OCI-LY1 (cell line): ENCODE measurements around the gene MAD1L1.

ENCODE experiments used
- EZH2 ChIP-seq: fragments of 200-600 bp; sonication (generic), shearing (Covaris generic); IDR thresholded peaks from 2 replicates; pipeline ENCODE4 v1.8.0; 2017; ENCODE audit warnings: borderline replicate concordance, mixed run types, mild to moderate bottlenecking, antibody characterized with exemption, low read length, moderate library complexity, mixed read lengths
- TF ChIP-seq, protein P1 (sequence below): fragments of 200-600 bp; sonication (generic), shearing (Covaris generic); IDR thresholded peaks from 2 replicates; pipeline ENCODE4 v1.5.1; 2017; ENCODE audit warnings: mild to moderate bottlenecking, antibody characterized with exemption, low read length, moderate library complexity, mixed read lengths

GRCh38 chr7:2006921-2007381, 225.8 kb downstream of the MAD1L1 start:
- TF ChIP-seq EZH2 = no peak
- TF ChIP-seq, protein P1, sequence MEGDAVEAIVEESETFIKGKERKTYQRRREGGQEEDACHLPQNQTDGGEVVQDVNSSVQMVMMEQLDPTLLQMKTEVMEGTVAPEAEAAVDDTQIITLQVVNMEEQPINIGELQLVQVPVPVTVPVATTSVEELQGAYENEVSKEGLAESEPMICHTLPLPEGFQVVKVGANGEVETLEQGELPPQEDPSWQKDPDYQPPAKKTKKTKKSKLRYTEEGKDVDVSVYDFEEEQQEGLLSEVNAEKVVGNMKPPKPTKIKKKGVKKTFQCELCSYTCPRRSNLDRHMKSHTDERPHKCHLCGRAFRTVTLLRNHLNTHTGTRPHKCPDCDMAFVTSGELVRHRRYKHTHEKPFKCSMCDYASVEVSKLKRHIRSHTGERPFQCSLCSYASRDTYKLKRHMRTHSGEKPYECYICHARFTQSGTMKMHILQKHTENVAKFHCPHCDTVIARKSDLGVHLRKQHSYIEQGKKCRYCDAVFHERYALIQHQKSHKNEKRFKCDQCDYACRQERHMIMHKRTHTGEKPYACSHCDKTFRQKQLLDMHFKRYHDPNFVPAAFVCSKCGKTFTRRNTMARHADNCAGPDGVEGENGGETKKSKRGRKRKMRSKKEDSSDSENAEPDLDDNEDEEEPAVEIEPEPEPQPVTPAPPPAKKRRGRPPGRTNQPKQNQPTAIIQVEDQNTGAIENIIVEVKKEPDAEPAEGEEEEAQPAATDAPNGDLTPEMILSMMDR = no peak
